GM12874 (cell line): Measurements from ENCODE around the gene MEIOSIN.

Source experiments
- TF ChIP-seq, protein P1 (sequence below): IDR thresholded peaks from 2 replicates; pipeline ENCODE4 v1.5.1; 2011; ENCODE audit warnings: low read depth, mild to moderate bottlenecking, control low read depth, low read length, moderate library complexity; ENCODE audit not compliant: insufficient read depth

The MEIOSIN gene

DNA sequence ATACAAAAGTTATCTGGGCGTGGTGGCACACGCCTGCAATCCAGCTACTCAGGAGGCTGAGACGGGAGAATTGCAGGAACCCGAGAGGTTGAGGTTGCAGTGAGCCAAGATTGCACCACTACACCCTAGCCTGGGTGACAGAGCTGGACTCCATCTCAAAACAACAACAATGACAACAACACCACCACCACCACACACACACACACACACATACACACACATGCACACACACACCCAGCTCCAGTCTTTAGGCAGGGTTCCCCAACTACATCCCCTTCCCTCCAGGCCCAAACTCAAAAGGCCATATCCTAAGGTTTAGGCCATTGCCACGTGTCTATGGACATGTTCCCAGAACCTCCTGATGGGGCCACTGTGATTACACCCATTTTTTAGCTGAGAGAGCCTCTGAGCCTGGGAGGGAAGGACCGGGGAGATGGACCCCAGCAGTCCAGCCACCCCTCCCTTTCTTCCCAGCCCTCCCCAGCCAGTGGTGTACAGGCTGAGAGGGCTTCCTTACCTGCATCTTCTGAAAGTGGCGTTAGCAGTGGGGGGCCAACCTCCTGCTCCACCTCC is 68.5 kb downstream of the MEIOSIN start:
- TF ChIP-seq, protein P1, sequence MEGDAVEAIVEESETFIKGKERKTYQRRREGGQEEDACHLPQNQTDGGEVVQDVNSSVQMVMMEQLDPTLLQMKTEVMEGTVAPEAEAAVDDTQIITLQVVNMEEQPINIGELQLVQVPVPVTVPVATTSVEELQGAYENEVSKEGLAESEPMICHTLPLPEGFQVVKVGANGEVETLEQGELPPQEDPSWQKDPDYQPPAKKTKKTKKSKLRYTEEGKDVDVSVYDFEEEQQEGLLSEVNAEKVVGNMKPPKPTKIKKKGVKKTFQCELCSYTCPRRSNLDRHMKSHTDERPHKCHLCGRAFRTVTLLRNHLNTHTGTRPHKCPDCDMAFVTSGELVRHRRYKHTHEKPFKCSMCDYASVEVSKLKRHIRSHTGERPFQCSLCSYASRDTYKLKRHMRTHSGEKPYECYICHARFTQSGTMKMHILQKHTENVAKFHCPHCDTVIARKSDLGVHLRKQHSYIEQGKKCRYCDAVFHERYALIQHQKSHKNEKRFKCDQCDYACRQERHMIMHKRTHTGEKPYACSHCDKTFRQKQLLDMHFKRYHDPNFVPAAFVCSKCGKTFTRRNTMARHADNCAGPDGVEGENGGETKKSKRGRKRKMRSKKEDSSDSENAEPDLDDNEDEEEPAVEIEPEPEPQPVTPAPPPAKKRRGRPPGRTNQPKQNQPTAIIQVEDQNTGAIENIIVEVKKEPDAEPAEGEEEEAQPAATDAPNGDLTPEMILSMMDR: no peak

GRCh38 chr19:45804140-45804958 is 71.1 kb downstream of the MEIOSIN start:
- TF ChIP-seq, protein P1: no peak

DNA sequence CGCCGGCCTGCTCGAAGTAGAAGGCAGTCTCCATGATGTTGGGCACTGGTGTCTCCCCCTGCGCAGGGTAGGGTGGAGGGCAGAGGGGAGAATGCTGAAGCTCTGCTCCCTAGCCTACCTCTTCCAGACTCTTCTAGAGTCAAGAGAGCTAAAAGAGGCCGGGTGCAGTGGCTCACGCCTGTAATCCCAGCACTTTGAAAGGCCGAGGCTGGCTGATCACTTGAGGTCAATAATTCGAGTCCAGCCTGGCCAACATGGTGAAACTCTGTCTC is 71.7 kb downstream of the MEIOSIN start:
- TF ChIP-seq, protein P1: no peak

GRCh38 chr19:45805719-45806118 is 72.5 kb downstream of the MEIOSIN start:
- TF ChIP-seq, protein P1: no peak

GRCh38 chr19:45809643-45810159 is 76.5 kb downstream of the MEIOSIN start:
- TF ChIP-seq, protein P1: no peak

DNA sequence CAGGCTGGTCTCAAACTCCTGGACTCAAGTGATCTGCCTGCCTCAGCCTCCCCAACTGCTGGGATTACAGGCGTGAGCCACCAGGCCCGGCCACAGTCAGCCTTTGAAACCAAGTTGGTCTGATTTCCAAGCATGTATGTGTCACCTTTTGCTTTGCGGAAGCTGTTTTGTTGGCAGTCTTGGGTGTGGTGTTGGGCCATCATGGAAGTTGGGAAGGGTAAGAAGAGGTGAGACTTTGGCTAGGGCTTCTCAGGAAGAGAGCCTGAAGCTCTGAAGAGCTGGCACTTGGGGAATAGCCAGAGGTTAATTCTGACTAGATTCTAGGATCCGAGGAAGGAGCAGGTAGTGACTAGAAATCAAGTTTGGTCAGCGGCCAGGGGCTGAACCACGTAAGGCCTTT is 79.1 kb downstream of the MEIOSIN start:
- TF ChIP-seq, protein P1: no peak
